Upper lobe of left lung (tissue), 4 donors: Measurements from ENCODE around the gene GAS2L2.

ENCODE experiments used
- POLR2A ChIP-seq, 4 donors: fragments of 450-650 bp; IDR thresholded peaks; one replicate each; pipeline ENCODE4 v1.5.1; 2016 to 2017; ENCODE audit warnings: antibody characterized with exemption in 4 of 4, mild to moderate bottlenecking in 2 of 4
- POLR2AphosphoS5 ChIP-seq, 2 donors: sonication (generic); formaldehyde crosslinking; IDR thresholded peaks; one replicate each; pipeline ENCODE4 v1.5.1; 2017; ENCODE audit warnings: antibody characterized with exemption in 2 of 2
- TF ChIP-seq, protein P1 (sequence below), 6 experiments: fragments of 450-650 bp in 4 of 6; fragments of 200-600 bp in 2 of 6; sonication (generic) in 2 of 6; IDR thresholded peaks; one replicate each; pipeline ENCODE4 v1.5.1; 2016 to 2019; ENCODE audit warnings: antibody characterized with exemption in 6 of 6

DNA sequence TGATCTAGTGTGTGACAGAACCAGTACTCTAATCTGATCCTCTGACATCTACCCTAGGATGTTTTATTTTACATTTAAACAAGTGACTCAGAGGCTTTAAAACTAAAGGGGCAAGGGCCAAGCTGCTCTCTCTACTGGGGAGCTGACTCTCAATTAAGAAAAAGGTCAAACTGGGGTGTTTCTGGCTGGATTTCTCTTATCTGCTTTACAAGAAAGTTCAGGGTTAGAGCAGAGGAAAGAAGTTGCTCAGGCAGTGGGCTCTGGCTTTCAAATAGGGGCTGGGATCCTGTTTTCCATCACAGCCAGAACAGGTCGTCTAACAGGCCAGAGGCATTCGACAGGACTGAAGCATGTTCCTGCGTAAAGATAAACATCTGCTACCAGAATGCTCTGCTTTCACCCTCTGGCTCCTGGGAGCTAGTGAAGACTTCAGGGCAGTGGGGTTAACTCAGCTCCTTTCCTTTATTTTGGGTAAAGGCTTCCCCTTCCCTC, 33.9 kb upstream of the GAS2L2 start:
- no peak for TF ChIP-seq POLR2AphosphoS5 (IDR thresholded peaks at IDR 0.05)
- TF ChIP-seq, protein P1, sequence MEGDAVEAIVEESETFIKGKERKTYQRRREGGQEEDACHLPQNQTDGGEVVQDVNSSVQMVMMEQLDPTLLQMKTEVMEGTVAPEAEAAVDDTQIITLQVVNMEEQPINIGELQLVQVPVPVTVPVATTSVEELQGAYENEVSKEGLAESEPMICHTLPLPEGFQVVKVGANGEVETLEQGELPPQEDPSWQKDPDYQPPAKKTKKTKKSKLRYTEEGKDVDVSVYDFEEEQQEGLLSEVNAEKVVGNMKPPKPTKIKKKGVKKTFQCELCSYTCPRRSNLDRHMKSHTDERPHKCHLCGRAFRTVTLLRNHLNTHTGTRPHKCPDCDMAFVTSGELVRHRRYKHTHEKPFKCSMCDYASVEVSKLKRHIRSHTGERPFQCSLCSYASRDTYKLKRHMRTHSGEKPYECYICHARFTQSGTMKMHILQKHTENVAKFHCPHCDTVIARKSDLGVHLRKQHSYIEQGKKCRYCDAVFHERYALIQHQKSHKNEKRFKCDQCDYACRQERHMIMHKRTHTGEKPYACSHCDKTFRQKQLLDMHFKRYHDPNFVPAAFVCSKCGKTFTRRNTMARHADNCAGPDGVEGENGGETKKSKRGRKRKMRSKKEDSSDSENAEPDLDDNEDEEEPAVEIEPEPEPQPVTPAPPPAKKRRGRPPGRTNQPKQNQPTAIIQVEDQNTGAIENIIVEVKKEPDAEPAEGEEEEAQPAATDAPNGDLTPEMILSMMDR (IDR thresholded peaks at IDR 0.05), result no peak
- TF ChIP-seq POLR2A (IDR thresholded peaks at IDR 0.05), result no peak
